ENCODE data around the gene HERC2.

- no peak for TF ChIP-seq CTCF (IDR thresholded peaks at IDR 0.05 in 8 of 11, conservative IDR thresholded peaks at IDR 0.05 in 3 of 11)
- no peak for TF ChIP-seq POLR2A (IDR thresholded peaks at IDR 0.05)
Measured at GRCh38 chr15:28178290-28178689, 143.7 kb downstream of the HERC2 start.

All from spleen (tissue), 7 donors.